Measurements from ENCODE around the gene TENM3.
"Not testable (repeated sequence)": the region's sequence is repeated elsewhere in the genome, so short reads cannot be mapped to it uniquely, and the experiment has no call there.

TENM3 gene

GRCh38 chr4:182800216-182800515, 557.0 kb downstream of the TENM3 start:
- DNase-seq: no peak

GRCh38 chr4:182801636-182802035, 558.4 kb downstream of the TENM3 start:
- no peak for DNase-seq

GRCh38 chr4:182802621-182803020, 559.4 kb downstream of the TENM3 start:
- no peak for DNase-seq

- DNase-seq: no peak
These were observed 560.0 kb downstream of the TENM3 start for GRCh38 chr4:182803235-182803634.

- no peak for DNase-seq
These were observed 560.9 kb downstream of the TENM3 start for GRCh38 chr4:182804131-182804530.

GRCh38 chr4:182805321-182805720, 562.1 kb downstream of the TENM3 start:
- DNase-seq: no peak

- DNase-seq: no peak
These were observed 562.5 kb downstream of the TENM3 start for GRCh38 chr4:182805750-182806149.

GRCh38 chr4:182806259-182807252, 563.4 kb downstream of the TENM3 start:
- DNase-seq: peak; percentile 78 to 90 (median 81)

GRCh38 chr4:182807346-182807745, 564.1 kb downstream of the TENM3 start:
- DNase-seq: no peak

GRCh38 chr4:182807767-182808548, 564.8 kb downstream of the TENM3 start:
- peak in 1 of 4 experiments; percentile 7 for DNase-seq

GRCh38 chr4:182808673-182809416, 565.6 kb downstream of the TENM3 start:
- peak; percentile 67 to 88 (median 79) for DNase-seq

GRCh38 chr4:182809417-182810102, 566.4 kb downstream of the TENM3 start:
- peak in 2 of 4 experiments; percentile 5 to 17 for DNase-seq

- no peak for DNase-seq
These were observed 567.0 kb downstream of the TENM3 start for GRCh38 chr4:182810103-182810615.

GRCh38 chr4:182812916-182813315, 569.7 kb downstream of the TENM3 start:
- peak; percentile 5 to 51 (median 30) for DNase-seq

- not testable (repeated sequence) for DNase-seq
These were observed 570.9 kb downstream of the TENM3 start for GRCh38 chr4:182814065-182814464.

- DNase-seq: no peak
These were observed 575.9 kb downstream of the TENM3 start for GRCh38 chr4:182818926-182819730.

- no peak for DNase-seq
These were observed 576.5 kb downstream of the TENM3 start for GRCh38 chr4:182819751-182820150.

GRCh38 chr4:182822554-182822953, 579.4 kb downstream of the TENM3 start:
- no peak for DNase-seq

GRCh38 chr4:182823576-182823975, 580.4 kb downstream of the TENM3 start:
- no peak for DNase-seq

- no peak for DNase-seq
These were observed 581.8 kb downstream of the TENM3 start for GRCh38 chr4:182825003-182825402.

GRCh38 chr4:182825786-182826185, 582.6 kb downstream of the TENM3 start:
- no peak for DNase-seq

Data from suppressor macrophage (primary cell).